HEK293 (cell line): ENCODE data around the gene EBF4.

Experiments
- CTCF ChIA-PET: fragments of 350-600 bp; formaldehyde crosslinking; extraction: SDS; loops from one replicate; lab custom pipeline; 2021; ENCODE audit warnings: antibody characterized with exemption; lab: Yijun Ruan, JAX
- POLR2A ChIA-PET: fragments of 300-600 bp; formaldehyde crosslinking; extraction: SDS; loops from one replicate; lab custom pipeline; 2020; ENCODE audit warnings: antibody characterized with exemption, inconsistent platforms; lab: Yijun Ruan, JAX
- H3K27ac ChIP-seq: fragments of 200-500 bp; sonication (Bioruptor generic); 2 replicates; pipeline ENCODE4 v1.5.1; 2014; ENCODE audit warnings: low read depth, low read length, control low read depth, inconsistent platforms; ENCODE audit errors: extremely low read depth
- H3K36me3 ChIP-seq, 2 experiments: fragments of 200-500 bp in 1 of 2; sonication (Bioruptor generic) in 1 of 2; 1 replicate in 1 of 2; 2 replicates in 1 of 2; pipeline ENCODE4 v1.5.1; 2014 to 2017; ENCODE audit warnings: inconsistent platforms in 2 of 2, low read length in 2 of 2; ENCODE audit not compliant: control insufficient read depth in 2 of 2, insufficient read depth in 1 of 2
- H3K4me1 ChIP-seq: fragments of 200-500 bp; sonication (Bioruptor generic); 2 replicates; pipeline ENCODE4 v1.5.1; 2014; ENCODE audit warnings: mild to moderate bottlenecking, low read length, inconsistent platforms; ENCODE audit not compliant: control insufficient read depth, insufficient read depth
- H3K4me3 ChIP-seq: 2 replicates; pipeline ENCODE4 v1.5.1; 2011; ENCODE audit warnings: low read depth, mild to moderate bottlenecking, control low read depth, low read length, moderate library complexity
- H3K9me3 ChIP-seq: fragments of 200-500 bp; sonication (Bioruptor generic); 2 replicates; pipeline ENCODE4 v1.5.1; 2014; ENCODE audit warnings: low read depth, low read length, inconsistent platforms; ENCODE audit not compliant: control insufficient read depth, insufficient read depth
- GFI1B ChIP-seq: fragments of 450-650 bp; formaldehyde crosslinking; IDR thresholded peaks from 2 replicates; pipeline ENCODE4 v1.5.1; 2016; ENCODE audit warnings: missing biosample characterization, missing genetic modification characterization
- HOXA7 ChIP-seq: sonication (generic); formaldehyde crosslinking; IDR thresholded peaks from 2 replicates; pipeline ENCODE4 v1.8.1; 2022; ENCODE audit warnings: missing genetic modification reagents, borderline replicate concordance
- PRDM4 ChIP-seq: fragments of 450-650 bp; formaldehyde crosslinking; IDR thresholded peaks from 2 replicates; pipeline ENCODE4 v1.5.1; 2017; ENCODE audit warnings: missing biosample characterization, missing genetic modification characterization
- RBAK ChIP-seq: fragments of 450-650 bp; formaldehyde crosslinking; IDR thresholded peaks from 2 replicates; pipeline ENCODE4 v1.5.1; 2016; ENCODE audit warnings: missing biosample characterization, missing genetic modification characterization
- SCRT1 ChIP-seq: fragments of 450-650 bp; formaldehyde crosslinking; IDR thresholded peaks from 2 replicates; pipeline ENCODE4 v1.5.1; 2016; ENCODE audit warnings: missing biosample characterization, missing genetic modification characterization, borderline replicate concordance
- YY2 ChIP-seq: fragments of 450-650 bp; formaldehyde crosslinking; IDR thresholded peaks from 2 replicates; pipeline ENCODE4 v1.5.1; 2016; ENCODE audit warnings: missing biosample characterization, missing genetic modification characterization
- ZNF114 ChIP-seq: fragments of 450-650 bp; formaldehyde crosslinking; IDR thresholded peaks from 2 replicates; pipeline ENCODE4 v1.5.0; 2017; ENCODE audit warnings: missing biosample characterization, missing genetic modification characterization
- ZNF19 ChIP-seq: fragments of 450-650 bp; formaldehyde crosslinking; IDR thresholded peaks from 2 replicates; pipeline ENCODE4; 2016; ENCODE audit warnings: missing biosample characterization, missing genetic modification characterization, low read depth
- ZNF202 ChIP-seq: fragments of 450-650 bp; formaldehyde crosslinking; IDR thresholded peaks from 2 replicates; pipeline ENCODE4 v1.5.1; 2016; ENCODE audit warnings: missing biosample characterization, missing genetic modification characterization, borderline replicate concordance
- ZNF214 ChIP-seq: fragments of 450-650 bp; formaldehyde crosslinking; IDR thresholded peaks from 2 replicates; pipeline ENCODE4 v1.5.1; 2017; ENCODE audit warnings: missing biosample characterization, mild to moderate bottlenecking, missing genetic modification characterization, borderline replicate concordance
- ZNF280C ChIP-seq: fragments of 450-650 bp; formaldehyde crosslinking; IDR thresholded peaks from 2 replicates; pipeline ENCODE4 v1.5.1; 2016; ENCODE audit warnings: missing biosample characterization, missing genetic modification characterization
- ZNF501 ChIP-seq: fragments of 450-650 bp; formaldehyde crosslinking; IDR thresholded peaks from 2 replicates; pipeline ENCODE4 v1.5.1; 2016; ENCODE audit warnings: missing biosample characterization, missing genetic modification characterization
- ZNF549 ChIP-seq: fragments of 450-650 bp; IDR thresholded peaks from 2 replicates; pipeline ENCODE4 v1.5.1; 2018; ENCODE audit warnings: missing biosample characterization, missing genetic modification characterization, mild to moderate bottlenecking, inconsistent platforms, moderate library complexity
- ZNF658 ChIP-seq: fragments of 450-650 bp; formaldehyde crosslinking; IDR thresholded peaks from 2 replicates; pipeline ENCODE4; 2016; ENCODE audit warnings: missing biosample characterization, missing genetic modification characterization
- ZSCAN23 ChIP-seq: fragments of 450-650 bp; formaldehyde crosslinking; IDR thresholded peaks from 2 replicates; pipeline ENCODE4 v1.5.1; 2016; ENCODE audit warnings: missing biosample characterization, missing genetic modification characterization

Gene EBF4

GRCh38 chr20:2742934-2743559 is 50.5 kb downstream of the EBF4 start (continued):
- TF ChIP-seq ZNF280C (tag by site-specific recombination), result no peak

- Histone ChIP-seq H3K27ac (no peak overlapping the region), H3K4me3 (no peak overlapping the region), H3K4me1 (no peaks in the 10 kb centered on the region), H3K36me3 (no peaks in the 10 kb centered on the region; a peak in 1 of 3 replicates), H3K9me3 (no peaks in the 10 kb centered on the region)
- TF ChIP-seq RBAK (tag by site-specific recombination) (no peak), PRDM4 (tag by site-specific recombination) (no peak), ZSCAN23 (tag by site-specific recombination) (no peak), ZNF114 (tag by site-specific recombination) (no peak)
- ChIA-PET POLR2A (no interaction called here), CTCF (interaction anchor here (0.6 to 2.1 kb wide), 6 partner anchors 8 to 115 kb away, joined by 3 to 26 read pairs (median 4); no protein-coding TSS in a partner anchor)
Observed at GRCh38 chr20:2745060-2745910, 52.7 kb downstream of the EBF4 start.

- no peak overlapping the region for H3K27ac ChIP-seq
- ChIA-PET CTCF (interaction anchor here (0.8 to 1.5 kb wide), 2 partner anchors 21 to 59 kb away, joined by 3 to 7 read pairs; no protein-coding TSS in a partner anchor), POLR2A (no interaction called here)
- H3K4me3 ChIP-seq, result no peak overlapping the region
- H3K9me3 ChIP-seq, result no peaks in the 10 kb centered on the region
- H3K36me3 ChIP-seq, result no peaks in the 10 kb centered on the region; a peak in 1 of 3 replicates
- no peaks in the 10 kb centered on the region; the same call in 1 of the 2 replicates for H3K4me1 ChIP-seq
- TF ChIP-seq HOXA7 (CRISPR knock-in tag) (no peak), SCRT1 (no peak), ZNF549 (tag by site-specific recombination) (no peak), ZNF214 (tag by site-specific recombination) (no peak), ZNF19 (tag by site-specific recombination) (no peak), ZNF501 (tag by site-specific recombination) (no peak), ZNF658 (tag by site-specific recombination) (no peak), YY2 (no peak), GFI1B (tag by site-specific recombination) (no peak), ZNF202 (tag by site-specific recombination) (no peak)
- TF ChIP-seq, all 188 proteins: peak for 0
Observed at GRCh38 chr20:2745936-2746635, 53.5 kb downstream of the EBF4 start.
